UCSD-AML1 (cell line): ENCODE results near the gene GCLC.

Experiments
- DNase-seq: peaks from one replicate; lab custom pipeline; 2025; ENCODE audit not compliant: unreplicated experiment; lab: John Stamatoyannopoulos, UW

Gene GCLC

GRCh38 chr6:53461041-53461656 is 83.8 kb downstream of the GCLC start:
- DNase-seq = no peak

DNA sequence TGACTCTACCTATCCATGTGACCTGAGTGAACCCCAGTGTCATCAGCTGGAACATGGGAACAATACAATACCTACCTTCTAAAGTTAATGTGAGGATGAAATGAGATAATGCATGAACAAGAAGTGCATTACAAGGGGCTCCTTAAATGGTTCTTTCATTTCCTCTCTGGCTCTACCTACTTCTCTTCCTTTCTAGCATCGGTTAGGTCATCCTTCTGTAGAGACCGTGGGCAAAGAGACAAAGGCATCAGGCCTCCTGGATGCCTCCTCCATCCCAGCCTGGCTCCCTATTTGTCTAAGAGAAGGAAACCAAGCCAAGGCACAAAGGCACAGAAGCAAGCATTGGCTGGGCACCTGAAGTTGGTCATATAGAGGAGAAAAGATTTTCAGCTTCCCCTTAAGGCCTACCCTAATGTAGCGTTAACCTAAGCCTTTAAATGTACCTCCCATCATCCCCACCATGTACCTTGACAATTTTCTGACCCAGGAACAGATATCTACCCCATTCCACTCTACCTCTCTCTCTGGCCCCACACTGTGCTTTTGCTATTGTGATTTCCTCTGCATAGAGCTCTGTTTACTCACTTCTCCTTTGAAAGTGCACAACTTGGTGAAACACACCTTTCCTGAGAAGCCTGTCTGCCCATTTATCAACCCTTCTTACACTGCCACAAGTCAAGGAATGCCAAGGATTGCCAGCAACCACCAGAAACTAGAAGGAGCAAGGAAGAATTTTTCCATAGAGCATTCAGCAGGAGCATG is 86.6 kb downstream of the GCLC start:
- DNase-seq = no peak

DNA sequence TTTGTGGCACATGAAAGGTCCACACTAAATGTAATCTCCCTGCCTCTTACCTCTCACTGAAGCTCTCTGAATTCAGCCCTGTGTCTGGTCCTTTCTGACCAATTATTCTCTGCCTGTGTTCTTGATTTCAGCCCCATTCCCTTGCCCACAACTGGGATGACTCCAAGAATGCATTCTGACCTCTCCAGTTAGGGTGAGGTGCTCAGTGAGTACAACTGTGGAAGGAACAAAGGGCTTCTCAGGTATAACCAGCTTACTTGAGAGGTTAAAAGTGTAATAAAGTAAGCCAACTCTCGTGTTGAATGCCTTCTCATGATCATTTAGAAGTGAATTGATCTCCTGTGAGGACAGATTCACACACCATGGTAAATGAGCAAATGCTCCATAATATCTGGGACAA is 88.1 kb downstream of the GCLC start:
- DNase-seq = no peak

- DNase-seq = no peak
Measured at GRCh38 chr6:53455678-53456077, 89.2 kb downstream of the GCLC start.

DNA sequence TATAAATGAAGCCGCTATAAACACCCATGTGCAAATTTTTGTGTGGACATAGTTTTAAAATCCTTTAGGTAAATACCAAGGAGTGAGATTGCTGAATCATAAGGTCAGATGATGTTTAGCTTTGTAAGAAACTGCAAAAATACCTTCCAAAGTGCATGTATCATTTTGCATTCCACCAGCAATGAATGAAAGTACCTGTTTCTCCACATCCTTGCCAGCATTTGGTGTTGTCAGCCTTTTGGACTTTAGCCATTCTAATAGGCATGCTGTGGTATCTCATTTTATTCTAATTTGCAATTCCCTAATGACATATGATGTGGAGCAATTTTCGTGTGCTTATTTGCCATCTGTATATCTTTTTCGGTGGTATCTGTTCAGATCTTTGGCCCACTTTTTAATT is 93.7 kb downstream of the GCLC start:
- DNase-seq = no peak

DNA sequence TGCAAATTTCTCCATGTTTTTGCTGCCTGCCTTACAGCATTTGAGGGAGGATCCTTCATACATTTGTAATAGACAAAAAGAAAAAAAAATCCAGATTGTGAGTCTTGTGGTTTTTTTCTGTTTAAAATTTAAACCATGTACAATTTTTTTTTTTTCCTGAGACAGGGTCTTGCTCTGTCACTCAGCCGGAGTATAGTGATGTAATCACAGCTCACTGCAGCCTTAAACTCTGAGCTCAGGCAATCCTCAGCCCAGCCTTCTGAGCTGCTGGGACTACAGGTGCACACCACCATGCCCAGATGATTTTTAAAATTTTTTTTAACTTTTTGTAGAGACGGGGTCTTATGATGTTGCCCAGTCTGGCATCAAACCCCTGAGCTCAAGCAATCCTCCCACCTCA is 97.0 kb downstream of the GCLC start:
- DNase-seq = no peak
